ENCODE measurements around the gene CTNND2. TPM values are rescaled to one million over a fixed set of nuclear protein-coding genes. Genes with fewer than 3 reads are reported as not detected.

The CTNND2 gene
- total RNA-seq, 1 experiment from 2014 or later: not detected

DNA sequence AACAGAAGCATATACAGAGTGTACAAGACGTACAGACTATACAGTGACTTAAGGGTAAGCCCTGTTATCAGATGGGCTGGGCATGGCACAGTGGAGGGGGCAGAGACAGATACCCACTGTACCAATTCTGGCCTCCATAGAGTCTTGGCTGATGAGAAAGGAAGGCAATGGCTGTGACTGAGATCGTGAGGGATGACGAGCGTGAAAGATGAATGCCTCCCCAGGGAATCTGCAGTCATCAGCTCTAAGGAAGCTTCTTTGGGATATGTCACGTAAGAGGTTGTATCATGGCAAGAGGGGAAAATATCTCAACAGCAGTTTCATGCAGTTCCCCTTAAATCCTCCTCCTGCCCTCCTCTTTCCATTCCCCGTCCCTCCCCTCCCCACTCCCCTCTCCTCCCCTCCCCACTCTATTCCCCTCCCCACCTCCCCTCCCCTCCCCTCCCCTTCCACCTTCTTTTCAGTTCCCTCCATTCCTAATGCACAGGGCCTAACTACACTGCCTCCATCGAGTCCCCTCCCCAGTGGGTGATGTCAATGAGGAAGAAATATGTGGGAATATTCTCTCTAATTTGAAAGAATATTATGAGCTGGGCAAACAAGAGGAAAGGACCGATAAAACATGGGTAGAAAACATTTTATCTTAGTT, 916.8 kb downstream of the CTNND2 start:
- Histone ChIP-seq H3K27me3 (no peaks in the 10 kb centered on the region), H3K27ac (no peak overlapping the region), H3K4me3 (no peak overlapping the region), H3K36me3 (no peaks in the 10 kb centered on the region), H3K4me1 (no peaks in the 10 kb centered on the region), H3K9me3 (replicated peaks) (no peaks in the 10 kb centered on the region)
- DNase-seq: no peak

- Histone ChIP-seq H3K27ac (no peak overlapping the region), H3K9me3 (replicated peaks) (no peaks in the 10 kb centered on the region), H3K36me3 (no peaks in the 10 kb centered on the region), H3K4me1 (no peaks in the 10 kb centered on the region), H3K4me3 (no peak overlapping the region), H3K27me3 (no peaks in the 10 kb centered on the region)
- no peak for DNase-seq
Observed at GRCh38 chr5:10985721-10986110, 918.5 kb downstream of the CTNND2 start.

DNA sequence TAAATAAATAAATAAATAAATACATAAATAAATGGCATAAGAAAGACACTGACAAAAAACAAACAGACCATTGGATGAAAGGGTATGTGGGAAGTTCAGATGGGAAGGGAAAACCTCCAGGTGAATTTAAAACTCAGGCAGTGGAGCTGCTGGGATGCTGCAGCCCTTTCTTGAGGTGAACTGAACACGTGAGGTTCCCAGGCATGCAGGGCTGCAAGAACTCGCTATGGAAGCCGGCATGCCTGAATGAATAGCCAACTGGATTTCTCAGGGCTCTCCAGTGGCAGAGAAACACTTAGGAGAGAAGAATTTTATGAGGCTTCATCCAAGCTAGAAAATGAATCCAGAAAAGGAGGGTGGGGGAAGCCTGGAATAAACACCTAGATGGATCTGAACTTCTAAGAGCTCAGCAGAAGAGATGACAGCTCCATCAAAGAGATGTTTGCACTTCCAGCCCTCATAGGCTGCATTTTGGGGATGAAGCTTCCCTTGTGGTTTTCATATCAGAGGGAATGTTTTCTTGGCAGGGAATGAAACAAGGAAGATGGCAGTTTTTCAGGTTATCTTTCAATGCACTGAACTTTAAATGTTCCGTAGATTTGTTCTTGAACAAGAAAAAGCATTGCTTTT, 919.0 kb downstream of the CTNND2 start:
- DNase-seq: no peak
- Histone ChIP-seq H3K4me1 (no peaks in the 10 kb centered on the region), H3K4me3 (no peak overlapping the region), H3K36me3 (no peaks in the 10 kb centered on the region), H3K9me3 (replicated peaks) (no peaks in the 10 kb centered on the region), H3K27me3 (no peaks in the 10 kb centered on the region), H3K27ac (no peak overlapping the region)

GRCh38 chr5:10984021-10984715, 920.1 kb downstream of the CTNND2 start:
- H3K4me3 ChIP-seq: no peak overlapping the region
- no peaks in the 10 kb centered on the region for H3K27me3 ChIP-seq
- no peaks in the 10 kb centered on the region for H3K4me1 ChIP-seq
- H3K36me3 ChIP-seq: no peaks in the 10 kb centered on the region
- no peak for DNase-seq
- no peak overlapping the region for H3K27ac ChIP-seq
- no peaks in the 10 kb centered on the region for H3K9me3 ChIP-seq (replicated peaks)

GRCh38 chr5:10982626-10983025, 921.6 kb downstream of the CTNND2 start:
- Histone ChIP-seq H3K27ac (no peak overlapping the region), H3K27me3 (no peaks in the 10 kb centered on the region), H3K4me3 (no peak overlapping the region), H3K36me3 (no peaks in the 10 kb centered on the region), H3K9me3 (replicated peaks) (no peaks in the 10 kb centered on the region), H3K4me1 (no peaks in the 10 kb centered on the region)
- DNase-seq: no peak

- Histone ChIP-seq H3K4me3 (no peak overlapping the region), H3K9me3 (replicated peaks) (no peaks in the 10 kb centered on the region), H3K4me1 (no peaks in the 10 kb centered on the region), H3K27me3 (no peaks in the 10 kb centered on the region), H3K36me3 (no peaks in the 10 kb centered on the region), H3K27ac (no peak overlapping the region)
- DNase-seq: no peak
Observed at GRCh38 chr5:10981932-10982331, 922.3 kb downstream of the CTNND2 start.

DNA sequence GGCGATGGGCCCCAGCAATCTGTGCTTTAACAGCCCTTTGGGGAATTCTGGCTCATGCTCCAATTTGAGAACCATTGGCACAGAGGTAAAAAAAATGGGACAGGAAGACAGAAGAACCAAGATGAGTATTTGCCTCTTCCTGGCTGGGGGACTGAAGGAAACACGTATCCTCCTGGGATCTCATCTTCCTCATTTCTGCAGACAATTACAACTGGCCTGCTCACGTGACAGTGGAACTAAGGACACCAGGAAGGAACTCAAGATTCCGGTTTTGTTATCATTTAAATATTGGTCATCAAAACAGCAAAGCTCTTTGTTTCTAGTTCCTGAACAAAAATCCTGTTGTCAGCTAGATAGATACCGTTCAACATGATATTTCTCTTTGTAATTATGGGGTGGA, 927.2 kb downstream of the CTNND2 start:
- H3K36me3 ChIP-seq: no peaks in the 10 kb centered on the region
- no peak overlapping the region for H3K27ac ChIP-seq
- no peaks in the 10 kb centered on the region for H3K9me3 ChIP-seq (replicated peaks)
- no peak overlapping the region for H3K4me3 ChIP-seq
- no peak for DNase-seq
- no peaks in the 10 kb centered on the region for H3K4me1 ChIP-seq
- H3K27me3 ChIP-seq: no peaks in the 10 kb centered on the region

GRCh38 chr5:10975945-10976344, 928.3 kb downstream of the CTNND2 start:
- DNase-seq: no peak
- H3K27ac ChIP-seq: no peak overlapping the region
- no peaks in the 10 kb centered on the region for H3K36me3 ChIP-seq
- H3K4me3 ChIP-seq: no peak overlapping the region
- H3K27me3 ChIP-seq: no peaks in the 10 kb centered on the region
- H3K9me3 ChIP-seq (replicated peaks): no peaks in the 10 kb centered on the region
- no peaks in the 10 kb centered on the region for H3K4me1 ChIP-seq

- no peaks in the 10 kb centered on the region for H3K4me1 ChIP-seq
- no peaks in the 10 kb centered on the region for H3K27me3 ChIP-seq
- H3K36me3 ChIP-seq: no peaks in the 10 kb centered on the region
- H3K9me3 ChIP-seq (replicated peaks): no peaks in the 10 kb centered on the region
- no peak overlapping the region for H3K27ac ChIP-seq
- no peak for DNase-seq
- H3K4me3 ChIP-seq: no peak overlapping the region
Observed at GRCh38 chr5:10974850-10975249, 929.4 kb downstream of the CTNND2 start.

- Histone ChIP-seq H3K4me1 (no peaks in the 10 kb centered on the region), H3K9me3 (replicated peaks) (no peaks in the 10 kb centered on the region), H3K27ac (no peak overlapping the region), H3K27me3 (no peaks in the 10 kb centered on the region), H3K36me3 (no peaks in the 10 kb centered on the region), H3K4me3 (no peak overlapping the region)
- DNase-seq: no peak
Observed at GRCh38 chr5:10973316-10973715, 930.9 kb downstream of the CTNND2 start.

GRCh38 chr5:10969684-10970180, 934.5 kb downstream of the CTNND2 start:
- no peaks in the 10 kb centered on the region for H3K9me3 ChIP-seq (replicated peaks)
- no peaks in the 10 kb centered on the region for H3K4me1 ChIP-seq
- H3K4me3 ChIP-seq: no peak overlapping the region
- H3K27me3 ChIP-seq: no peaks in the 10 kb centered on the region
- H3K27ac ChIP-seq: no peak overlapping the region
- no peak for DNase-seq
- H3K36me3 ChIP-seq: no peaks in the 10 kb centered on the region

- Histone ChIP-seq H3K27me3 (no peaks in the 10 kb centered on the region), H3K27ac (no peak overlapping the region), H3K9me3 (replicated peaks) (no peaks in the 10 kb centered on the region), H3K4me3 (no peak overlapping the region), H3K4me1 (no peaks in the 10 kb centered on the region), H3K36me3 (no peaks in the 10 kb centered on the region)
- DNase-seq: no peak
Observed at GRCh38 chr5:10964806-10965205, 939.4 kb downstream of the CTNND2 start.

DNA sequence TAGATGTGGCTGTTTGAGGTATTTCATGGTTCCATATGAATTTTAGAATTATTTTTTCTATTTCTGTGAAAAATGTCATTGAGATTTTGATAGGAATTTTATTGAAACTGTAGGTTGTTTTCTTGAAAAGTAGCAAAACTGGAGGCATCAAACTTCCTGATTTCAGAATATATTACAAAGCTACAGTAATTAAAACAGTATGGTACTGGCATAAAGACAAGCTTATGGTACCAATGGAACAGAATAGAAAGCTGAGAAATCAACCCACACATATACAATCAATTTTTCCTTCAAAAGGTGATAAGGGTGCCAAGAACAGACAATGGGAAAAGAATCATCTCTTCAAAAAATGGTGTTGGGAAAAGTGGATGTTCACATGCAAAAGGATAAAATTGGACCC, 945.5 kb downstream of the CTNND2 start:
- H3K4me3 ChIP-seq: no peak overlapping the region

DNA sequence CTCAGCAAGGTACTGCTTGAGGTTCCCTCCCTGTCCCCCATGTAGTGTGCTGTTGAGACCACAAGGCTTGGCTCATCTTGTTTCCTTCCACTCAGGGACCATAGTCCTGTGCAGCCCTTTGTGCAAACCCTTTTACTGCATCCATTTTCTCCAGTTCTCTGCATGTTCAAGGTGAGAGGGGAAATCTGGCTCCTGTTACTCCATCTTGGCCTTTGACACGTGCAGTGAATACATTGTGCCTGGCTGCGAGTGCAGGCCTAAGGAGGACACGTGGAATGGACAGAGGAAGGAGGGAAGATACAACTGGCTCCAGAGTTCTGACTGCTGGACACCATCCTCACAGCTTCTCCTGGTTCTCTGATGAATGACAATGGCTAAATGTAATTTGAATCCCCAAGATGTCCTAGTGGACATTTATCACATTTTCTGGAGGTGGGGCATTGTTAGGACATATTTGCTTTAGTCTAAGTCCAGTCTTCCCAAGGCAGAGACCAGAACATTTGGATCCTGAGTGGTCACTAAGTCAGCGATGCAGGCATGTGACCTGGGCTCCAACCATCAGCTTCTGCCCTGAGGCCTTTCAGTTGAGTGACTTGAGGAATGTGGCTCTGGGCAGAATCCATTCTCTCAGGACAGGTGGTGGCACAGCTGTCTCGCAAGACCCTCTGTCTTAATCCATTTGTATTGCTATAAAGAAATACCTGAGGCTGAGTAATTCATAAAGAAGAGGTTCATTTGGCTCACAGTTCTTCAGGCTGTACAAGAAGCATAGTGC, 954.2 kb downstream of the CTNND2 start:
- DNase-seq: peak; percentile 6
- Histone ChIP-seq H3K27ac (no peak overlapping the region), H3K9me3 (replicated peaks) (no peaks in the 10 kb centered on the region), H3K27me3 (no peaks in the 10 kb centered on the region), H3K4me3 (no peak overlapping the region), H3K36me3 (no peaks in the 10 kb centered on the region), H3K4me1 (peaks cover 4% of the 10 kb centered on the region; the same call in 1 of the 2 replicates)

More for the DNA sequence above, 945.5 kb downstream of the CTNND2 start:
- no peak for DNase-seq
- no peak overlapping the region for H3K27ac ChIP-seq
- H3K27me3 ChIP-seq: no peaks in the 10 kb centered on the region
- H3K4me1 ChIP-seq: peaks cover 4% of the 10 kb centered on the region; the same call in 1 of the 2 replicates
- no peaks in the 10 kb centered on the region for H3K9me3 ChIP-seq (replicated peaks)
- H3K36me3 ChIP-seq: no peaks in the 10 kb centered on the region

GRCh38 chr5:10946050-10946449, 958.2 kb downstream of the CTNND2 start:
- H3K4me1 ChIP-seq: no peaks in the 10 kb centered on the region
- no peaks in the 10 kb centered on the region for H3K9me3 ChIP-seq (replicated peaks)
- no peaks in the 10 kb centered on the region for H3K36me3 ChIP-seq
- no peak overlapping the region for H3K27ac ChIP-seq
- H3K27me3 ChIP-seq: no peaks in the 10 kb centered on the region
- no peak for DNase-seq
- H3K4me3 ChIP-seq: no peak overlapping the region

All from SJCRH30 (cell line).